ENCODE measurements around the gene TCP10L. TPM values are rescaled to one million over a fixed set of nuclear protein-coding genes. Genes with fewer than 3 reads are reported as not detected.

The TCP10L gene
- total and polyA plus RNA-seq, 7 donors = 0.27 to 1.9 (median 0.50) TPM; not detected in 1

- 61 to 73% (median 62%) methylated on average over 25 of the region's 25 CpGs for WGBS, 3 donors
- H3K4me3 ChIP-seq = no peak overlapping the region
- no peaks in the 10 kb centered on the region for H3K9me3 ChIP-seq
- H3K27ac ChIP-seq = no peak overlapping the region
- intact Hi-C loops (cut with DNase I) = no loop called here
- DNase-seq (no peak), ATAC-seq (no peak)
- peaks cover 0 to 15% of the 10 kb centered on the region in 2 donors for H3K36me3 ChIP-seq (ENCODE audit: insufficient read depth in 1 of 2, low read depth in 1 of 2)
- H3K27me3 ChIP-seq (ENCODE audit: insufficient read depth in 3 of 3, low read length in 2 of 3) = no peaks in the 10 kb centered on the region
- TF ChIP-seq CTCF (IDR thresholded peaks at IDR 0.05) = no peak
- peaks cover 7% of the 10 kb centered on the region for H3K4me1 ChIP-seq
These were observed 12.5 kb downstream of the TCP10L start for GRCh38 chr21:32572574-32573420.

- H3K27ac ChIP-seq = no peak overlapping the region
- H3K27me3 ChIP-seq (ENCODE audit: insufficient read depth in 3 of 3, low read length in 2 of 3) = no peaks in the 10 kb centered on the region
- intact Hi-C loops (cut with DNase I) = no loop called here
- no peak for DNase-seq
- no peaks in the 10 kb centered on the region for H3K36me3 ChIP-seq (ENCODE audit: insufficient read depth in 1 of 2, low read depth in 1 of 2)
- peaks cover 7% of the 10 kb centered on the region for H3K4me1 ChIP-seq
- 96 to 98% (median 97%) methylated on average over 3 of the region's 3 CpGs for WGBS, 3 donors
- no peak for TF ChIP-seq CTCF (IDR thresholded peaks at IDR 0.05)
- no peak for ATAC-seq
- H3K4me3 ChIP-seq = no peak overlapping the region
- no peaks in the 10 kb centered on the region for H3K9me3 ChIP-seq
These were observed 14.9 kb downstream of the TCP10L start for GRCh38 chr21:32570456-32570855.

DNA sequence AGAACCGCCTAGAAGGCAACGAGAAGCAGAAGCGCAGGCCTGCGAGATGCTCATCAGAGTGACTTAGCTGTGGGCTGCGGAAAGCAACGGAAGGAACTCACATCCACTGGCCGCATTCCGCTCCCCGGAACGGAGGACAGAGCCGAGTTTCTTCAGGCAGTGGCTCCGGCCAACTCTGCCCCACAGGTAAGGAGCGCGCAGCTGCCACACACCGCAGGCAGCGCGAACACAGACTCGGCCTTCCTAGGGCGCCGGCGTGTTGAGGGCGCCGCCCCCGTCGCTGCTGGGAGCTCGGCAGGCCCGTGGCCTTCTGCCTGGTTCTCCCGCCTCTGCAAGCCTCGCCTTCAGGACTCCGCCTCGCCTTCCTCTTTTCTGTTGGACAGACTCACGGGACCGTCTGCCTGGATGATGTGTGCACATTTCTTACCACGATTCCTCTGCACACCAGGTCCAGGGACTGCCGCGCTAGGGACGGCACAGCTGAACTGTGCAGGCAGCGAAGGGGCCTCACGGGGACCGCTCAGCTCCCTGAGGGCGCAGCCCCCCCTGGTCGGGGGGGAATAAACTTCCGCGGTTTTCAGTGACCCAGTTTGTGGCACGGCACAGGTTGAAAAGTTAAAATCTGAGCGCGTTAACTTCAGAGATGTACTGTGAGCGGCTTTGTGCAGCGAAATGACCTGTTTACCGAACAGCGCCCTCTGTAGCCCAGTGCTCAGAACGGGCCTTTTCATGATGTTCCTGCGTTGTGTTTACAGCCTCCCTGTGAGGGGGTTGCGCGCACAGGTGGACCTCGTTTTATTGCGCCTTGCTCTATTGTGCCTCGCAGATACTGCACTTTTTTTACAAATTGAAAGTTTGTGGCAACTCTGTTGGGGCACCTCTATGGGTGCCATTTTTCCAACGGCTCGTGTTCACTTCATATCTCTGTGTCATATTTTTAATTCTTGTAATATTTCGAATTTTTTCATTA lies 15.8 kb downstream of the TCP10L start:
- intact Hi-C loops (cut with DNase I) = loop anchor here (2.0 to 5.0 kb wide), 2 partner anchors 159 to 167 kb away; no protein-coding TSS in a partner anchor
- peak overlapping the region; percentile 73 for H3K4me3 ChIP-seq
- peak; percentile 74 for TF ChIP-seq CTCF (IDR thresholded peaks at IDR 0.05)
- peak overlapping the region; percentile 63 for H3K27ac ChIP-seq
- no peaks in the 10 kb centered on the region for H3K27me3 ChIP-seq (ENCODE audit: insufficient read depth in 3 of 3, low read length in 2 of 3)
- ATAC-seq (peak; percentile 72 to 97 (median 86)), DNase-seq (peak; percentile 69 to 78)
- no peaks in the 10 kb centered on the region for H3K9me3 ChIP-seq
- H3K4me1 ChIP-seq = peaks cover 7% of the 10 kb centered on the region
- H3K36me3 ChIP-seq (ENCODE audit: insufficient read depth in 1 of 2, low read depth in 1 of 2) = no peaks in the 10 kb centered on the region
- 6 to 9% (median 7%) methylated on average over 52 to 61 of the region's 61 CpGs for WGBS, 3 donors

- no peak for TF ChIP-seq CTCF (IDR thresholded peaks at IDR 0.05)
- Histone ChIP-seq H3K9me3 (no peaks in the 10 kb centered on the region), H3K27me3 (ENCODE audit: insufficient read depth in 3 of 3, low read length in 2 of 3) (no peaks in the 10 kb centered on the region), H3K36me3 (ENCODE audit: insufficient read depth in 1 of 2, low read depth in 1 of 2) (no peaks in the 10 kb centered on the region), H3K4me3 (no peak overlapping the region), H3K4me1 (peaks cover 7% of the 10 kb centered on the region), H3K27ac (no peak overlapping the region)
- DNase-seq (no peak), ATAC-seq (no peak)
- intact Hi-C loops (cut with DNase I) = loop anchor here (2.0 to 5.0 kb wide), 2 partner anchors 157 to 165 kb away; no protein-coding TSS in a partner anchor
- 93 to 96% (median 94%) methylated on average over 8 of the region's 8 CpGs for WGBS, 3 donors
These were observed 17.7 kb downstream of the TCP10L start for GRCh38 chr21:32567626-32568025.
